Breast epithelium (tissue), 4 donors: ENCODE data around the gene HOXB6. TPM values are rescaled to one million over a fixed set of nuclear protein-coding genes. Genes with fewer than 3 reads are reported as not detected.

ENCODE experiments used
- DNase-seq, 2 donors: peaks; one replicate each; pipeline ENCODE4 v3.0.0-alpha.2; 2019; ENCODE audit warnings: low spot score in 2 of 2
- H3K27ac ChIP-seq, 2 donors: fragments of 200-600 bp; sonication (generic) in 1 of 2; one replicate each; pipeline ENCODE4 v1.5.1; 2016 to 2019; ENCODE audit warnings: mild to moderate bottlenecking in 1 of 2
- H3K27me3 ChIP-seq, 2 donors: fragments of 200-600 bp; sonication (generic) in 1 of 2; one replicate each; pipeline versions ENCODE4 v1.5.1 to v1.6.0; 2017 to 2019; ENCODE audit warnings: control low read depth in 1 of 2, mild to moderate bottlenecking in 1 of 2
- H3K36me3 ChIP-seq: fragments of 200-600 bp; one replicate; pipeline ENCODE4 v1.5.1; 2019
- H3K4me1 ChIP-seq, 2 donors: fragments of 200-600 bp; sonication (generic); one replicate each; pipeline ENCODE4 v1.5.1; 2016 to 2019; ENCODE audit warnings: control low read depth in 1 of 2
- H3K4me3 ChIP-seq, 3 donors: fragments of 200-600 bp; sonication (generic); 1 replicate in 2 of 3; 2 replicates in 1 of 3; pipeline ENCODE4 v1.5.1; 2016 to 2019; ENCODE audit warnings: mild to moderate bottlenecking in 3 of 3, moderate library complexity in 2 of 3
- H3K9me3 ChIP-seq, 2 donors: fragments of 200-600 bp; sonication (generic) in 1 of 2; one replicate each; pipeline ENCODE4 v1.5.1; 2016 to 2019; ENCODE audit warnings: control low read depth in 1 of 2
- CTCF ChIP-seq, 3 donors: fragments of 450-650 bp; IDR thresholded peaks; one replicate each; pipeline ENCODE4 v1.5.1; 2016 to 2017; ENCODE audit warnings: antibody characterized with exemption in 3 of 3, mild to moderate bottlenecking in 3 of 3, moderate library complexity in 3 of 3
- POLR2A ChIP-seq: fragments of 450-650 bp; IDR thresholded peaks from one replicate; pipeline ENCODE4 v1.6.1; 2016; ENCODE audit warnings: antibody characterized with exemption, mild to moderate bottlenecking, moderate library complexity
- POLR2AphosphoS5 ChIP-seq, 3 donors: sonication (generic); formaldehyde crosslinking; IDR thresholded peaks; one replicate each; pipeline ENCODE4 v1.6.1; 2017; ENCODE audit warnings: antibody characterized with exemption in 3 of 3
- intact Hi-C: fragments of 100-400 bp; cut with DNase I; formaldehyde crosslinking; loops from one replicate; pipeline ENCODE4 v1.15.1; 2023; ENCODE audit warnings: low total_unique reads
- total RNA-seq, 3 donors: library from RNA; depleted of rRNA; stranded (reverse); fragments of >200 nt; gene quantifications; one replicate each; pipeline ENCODE4 v1.1.0, GENCODE V29; 2016

The HOXB6 gene
- total RNA-seq, 3 donors from 2014 or later = 1.0 to 24.9 (median 18.2) TPM

DNA sequence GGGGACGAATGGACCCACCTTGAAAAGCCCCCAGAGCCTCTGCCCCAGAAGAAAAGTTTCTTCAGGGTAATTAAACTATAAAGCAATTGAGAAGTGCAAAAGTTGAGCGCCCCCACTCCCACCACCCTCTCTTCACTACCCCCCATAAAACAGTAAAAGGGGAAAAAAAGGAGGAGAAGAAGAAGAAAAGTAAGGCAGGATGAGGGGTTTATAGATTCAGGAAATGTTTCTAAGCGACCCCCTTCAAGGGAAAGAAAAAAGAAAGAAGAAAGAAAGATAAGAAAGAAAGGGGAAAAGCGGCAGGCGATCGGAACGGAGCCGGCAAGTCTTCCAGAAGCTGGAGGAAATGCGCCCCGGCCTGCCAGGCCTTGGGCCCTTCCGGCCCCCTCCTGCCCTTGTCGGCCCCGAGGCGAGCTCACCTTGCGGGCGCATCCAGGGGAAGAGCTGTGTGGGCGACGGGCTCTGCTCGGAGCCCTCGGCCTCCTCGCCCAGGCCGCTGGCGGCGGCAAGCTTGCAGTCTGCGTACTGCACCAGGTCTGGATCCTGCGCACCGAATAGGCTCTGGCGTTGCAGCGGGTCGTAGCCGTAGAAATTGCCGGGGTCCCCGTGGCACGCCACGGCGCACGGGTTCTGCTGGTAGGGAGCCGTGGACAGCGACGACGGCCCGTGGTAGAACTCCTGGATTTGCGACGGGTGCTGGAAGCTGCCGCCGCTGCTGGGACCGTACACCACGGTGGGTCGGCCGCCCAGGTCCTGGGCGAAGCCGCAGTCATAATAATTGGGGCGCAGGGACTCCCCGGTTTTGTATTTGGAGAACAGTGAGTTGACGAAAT is 9.3 kb upstream of the HOXB6 start:
- TF ChIP-seq POLR2A = no peak
- H3K4me3 ChIP-seq = peak overlapping the region; percentile 54 to 78 (median 68)
- H3K27ac ChIP-seq = no peak overlapping the region
- H3K27me3 ChIP-seq = peaks cover 19 to 100% of the 10 kb centered on the region in 2 donors
- no peaks in the 10 kb centered on the region for H3K4me1 ChIP-seq
- H3K9me3 ChIP-seq = no peaks in the 10 kb centered on the region
- DNase-seq = no peak
- H3K36me3 ChIP-seq = no peaks in the 10 kb centered on the region
- intact Hi-C loops = no loop called here

- H3K36me3 ChIP-seq = no peaks in the 10 kb centered on the region
- intact Hi-C loops = no loop called here
- no peaks in the 10 kb centered on the region for H3K9me3 ChIP-seq
- H3K4me3 ChIP-seq = peak overlapping the region; percentile 54 to 78 (median 68)
- no peaks in the 10 kb centered on the region for H3K4me1 ChIP-seq
- H3K27ac ChIP-seq = peak overlapping the region in 1 of 2 donors; percentile 48
- peaks cover 19 to 99% of the 10 kb centered on the region in 2 donors for H3K27me3 ChIP-seq
- no peak for DNase-seq
- no peak for TF ChIP-seq POLR2AphosphoS5 (IDR thresholded peaks at IDR 0.05)
- TF ChIP-seq CTCF (IDR thresholded peaks at IDR 0.05) = peak in 1 of 3 donors; percentile 34
- TF ChIP-seq POLR2A = no peak
Measured at GRCh38 chr17:48612854-48613691, 8.3 kb upstream of the HOXB6 start.

DNA sequence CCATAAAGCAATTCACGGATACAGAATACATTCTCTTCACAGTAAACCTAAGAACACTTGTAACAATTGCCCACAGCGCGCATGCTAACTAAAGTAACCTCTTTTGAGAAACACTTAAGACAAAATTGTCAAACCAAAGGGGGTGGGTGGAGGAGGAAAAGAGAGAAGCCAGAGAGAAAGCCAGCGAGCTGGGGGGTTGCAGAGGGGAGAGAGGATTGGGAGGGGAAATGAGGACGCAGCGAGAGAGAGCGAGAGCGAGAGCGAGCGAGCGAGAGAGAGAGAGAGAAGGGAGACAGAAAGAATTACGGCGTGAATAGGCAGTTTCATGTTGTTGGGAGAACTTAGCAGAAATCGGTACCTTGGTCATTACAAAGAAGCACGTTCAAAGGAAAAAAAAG is 7.7 kb upstream of the HOXB6 start:
- Histone ChIP-seq H3K4me3 (peak overlapping the region; percentile 54 to 78 (median 68)), H3K36me3 (no peaks in the 10 kb centered on the region), H3K9me3 (no peaks in the 10 kb centered on the region), H3K27me3 (peaks cover 19 to 97% of the 10 kb centered on the region in 2 donors), H3K4me1 (no peaks in the 10 kb centered on the region), H3K27ac (no peak overlapping the region)
- intact Hi-C loops = no loop called here
- DNase-seq = no peak
- TF ChIP-seq POLR2A = no peak
- no peak for TF ChIP-seq POLR2AphosphoS5 (IDR thresholded peaks at IDR 0.05)
- no peak for TF ChIP-seq CTCF (IDR thresholded peaks at IDR 0.05)

- peak overlapping the region; percentile 54 to 78 (median 68) for H3K4me3 ChIP-seq
- intact Hi-C loops = no loop called here
- H3K36me3 ChIP-seq = no peaks in the 10 kb centered on the region
- TF ChIP-seq POLR2A (no peak), POLR2AphosphoS5 (IDR thresholded peaks at IDR 0.05) (no peak), CTCF (IDR thresholded peaks at IDR 0.05) (no peak)
- no peaks in the 10 kb centered on the region for H3K4me1 ChIP-seq
- H3K9me3 ChIP-seq = no peaks in the 10 kb centered on the region
- peaks cover 19 to 97% of the 10 kb centered on the region in 2 donors for H3K27me3 ChIP-seq
- H3K27ac ChIP-seq = peak overlapping the region in 1 of 2 donors; percentile 43
- no peak for DNase-seq
Measured at GRCh38 chr17:48611681-48612455, 7.1 kb upstream of the HOXB6 start.

- TF ChIP-seq POLR2A = no peak
- no peak for TF ChIP-seq POLR2AphosphoS5 (IDR thresholded peaks at IDR 0.05)
- no peak for TF ChIP-seq CTCF (IDR thresholded peaks at IDR 0.05)
- no peaks in the 10 kb centered on the region for H3K9me3 ChIP-seq
- peaks cover 15 to 97% of the 10 kb centered on the region in 2 donors for H3K27me3 ChIP-seq
- no peak for DNase-seq
- no peaks in the 10 kb centered on the region for H3K4me1 ChIP-seq
- no peaks in the 10 kb centered on the region for H3K36me3 ChIP-seq
- intact Hi-C loops = no loop called here
- peak overlapping the region; percentile 54 to 78 (median 68) for H3K4me3 ChIP-seq
- H3K27ac ChIP-seq = peak overlapping the region in 1 of 2 donors; percentile 81
Measured at GRCh38 chr17:48611213-48611612, 6.4 kb upstream of the HOXB6 start.
